Kidney epithelial cell (primary cell): ENCODE data around the gene NPHP3. TPM values are rescaled to one million over a fixed set of nuclear protein-coding genes. Genes with fewer than 3 reads are reported as not detected.
"Not testable (repeated sequence)": the region's sequence is repeated elsewhere in the genome, so short reads cannot be mapped to it uniquely, and the experiment has no call there.

Source experiments
- DNase-seq: peaks from one replicate; pipeline ENCODE4 v3.0.0-alpha.2; 2010; ENCODE audit warnings: low read depth
- H3K27me3 ChIP-seq: 2 replicates; pipeline ENCODE4 v1.6.0; 2011; ENCODE audit warnings: low read length; ENCODE audit not compliant: control insufficient read depth, insufficient read depth
- H3K36me3 ChIP-seq: 2 replicates; pipeline ENCODE4 v1.5.1; 2011; ENCODE audit warnings: low read length; ENCODE audit not compliant: control insufficient read depth, insufficient read depth
- H3K4me3 ChIP-seq: 2 replicates; pipeline ENCODE4 v1.5.1; 2011; ENCODE audit warnings: low read depth, mild to moderate bottlenecking, control low read depth, low read length
- total RNA-seq: library from RNA; depleted of rRNA; stranded (reverse); fragments of >200 nt; gene quantifications from 2 replicates; pipeline ENCODE4 v1.2.3, GENCODE V29; 2015
- TF ChIP-seq, protein P1 (sequence below): IDR thresholded peaks from 2 replicates; pipeline ENCODE4 v1.5.1; 2011; ENCODE audit warnings: mild to moderate bottlenecking, moderate library complexity, low read length, control low read depth, inconsistent platforms; ENCODE audit not compliant: insufficient read depth, poor library complexity, severe bottlenecking

The NPHP3 gene
- total RNA-seq, 1 donor from 2014 or later, result 23.3 TPM

DNA sequence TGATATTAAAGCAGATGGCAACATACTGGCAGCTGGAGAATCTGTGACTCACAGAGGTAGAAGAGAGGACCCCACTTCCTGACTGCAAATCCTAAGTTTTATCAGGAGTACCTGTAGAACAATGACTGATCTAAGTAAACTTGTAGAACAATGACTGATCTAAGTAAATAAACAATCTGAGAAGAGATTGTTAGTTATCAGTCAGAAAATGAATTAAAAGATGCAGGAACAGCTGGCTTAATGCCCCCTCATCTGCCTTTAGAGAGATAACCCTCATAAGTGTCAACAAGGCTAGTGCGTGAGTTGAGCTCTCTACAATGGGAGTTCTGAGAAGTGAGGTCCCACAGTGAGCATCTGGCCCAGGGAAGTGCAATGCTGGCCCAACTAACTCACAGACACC, 77.2 kb downstream of the NPHP3 start:
- TF ChIP-seq, protein P1, sequence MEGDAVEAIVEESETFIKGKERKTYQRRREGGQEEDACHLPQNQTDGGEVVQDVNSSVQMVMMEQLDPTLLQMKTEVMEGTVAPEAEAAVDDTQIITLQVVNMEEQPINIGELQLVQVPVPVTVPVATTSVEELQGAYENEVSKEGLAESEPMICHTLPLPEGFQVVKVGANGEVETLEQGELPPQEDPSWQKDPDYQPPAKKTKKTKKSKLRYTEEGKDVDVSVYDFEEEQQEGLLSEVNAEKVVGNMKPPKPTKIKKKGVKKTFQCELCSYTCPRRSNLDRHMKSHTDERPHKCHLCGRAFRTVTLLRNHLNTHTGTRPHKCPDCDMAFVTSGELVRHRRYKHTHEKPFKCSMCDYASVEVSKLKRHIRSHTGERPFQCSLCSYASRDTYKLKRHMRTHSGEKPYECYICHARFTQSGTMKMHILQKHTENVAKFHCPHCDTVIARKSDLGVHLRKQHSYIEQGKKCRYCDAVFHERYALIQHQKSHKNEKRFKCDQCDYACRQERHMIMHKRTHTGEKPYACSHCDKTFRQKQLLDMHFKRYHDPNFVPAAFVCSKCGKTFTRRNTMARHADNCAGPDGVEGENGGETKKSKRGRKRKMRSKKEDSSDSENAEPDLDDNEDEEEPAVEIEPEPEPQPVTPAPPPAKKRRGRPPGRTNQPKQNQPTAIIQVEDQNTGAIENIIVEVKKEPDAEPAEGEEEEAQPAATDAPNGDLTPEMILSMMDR, result no peak

DNA sequence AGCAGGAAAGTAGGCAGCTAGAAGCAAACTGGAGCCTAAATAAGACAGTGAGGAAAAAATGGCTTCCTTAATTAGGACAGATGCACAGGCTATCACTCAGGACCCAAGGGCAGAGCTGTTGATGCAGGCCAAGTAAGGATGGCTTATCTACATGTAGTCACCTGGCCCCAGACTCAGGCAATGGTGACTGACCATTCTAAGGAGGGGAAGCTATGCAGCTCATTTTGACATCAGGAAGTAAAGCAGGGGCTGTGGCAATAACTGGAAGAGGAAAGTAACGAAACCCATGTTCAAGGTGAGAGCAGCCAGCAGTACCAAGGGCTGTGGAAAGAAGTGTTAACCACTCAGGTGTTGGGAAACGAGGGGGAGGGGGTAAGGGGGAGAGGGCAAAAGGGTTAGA, 78.8 kb downstream of the NPHP3 start:
- H3K4me3 ChIP-seq, result no peak overlapping the region
- H3K27me3 ChIP-seq, result no peaks in the 10 kb centered on the region
- DNase-seq, result no peak
- TF ChIP-seq, protein P1, result no peak
- no peaks in the 10 kb centered on the region for H3K36me3 ChIP-seq

More for the DNA sequence above, 77.2 kb downstream of the NPHP3 start:
- no peak for DNase-seq
- Histone ChIP-seq H3K4me3 (no peak overlapping the region), H3K27me3 (no peaks in the 10 kb centered on the region), H3K36me3 (no peaks in the 10 kb centered on the region)

DNA sequence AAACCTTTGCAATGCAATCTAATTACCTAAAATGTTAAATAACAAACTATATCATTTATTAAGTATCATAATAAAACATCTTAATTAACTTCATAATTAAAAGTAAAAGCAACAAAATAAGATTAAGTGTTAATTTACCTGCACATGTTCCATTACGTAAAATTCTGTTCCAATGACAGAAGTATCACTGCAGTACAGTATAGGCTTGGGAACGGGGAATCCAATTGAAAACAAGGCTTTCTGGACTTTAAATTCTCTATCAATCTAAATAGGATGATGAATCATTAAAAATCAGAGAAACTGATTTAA, 79.7 kb downstream of the NPHP3 start:
- TF ChIP-seq, protein P1, result no peak

DNA sequence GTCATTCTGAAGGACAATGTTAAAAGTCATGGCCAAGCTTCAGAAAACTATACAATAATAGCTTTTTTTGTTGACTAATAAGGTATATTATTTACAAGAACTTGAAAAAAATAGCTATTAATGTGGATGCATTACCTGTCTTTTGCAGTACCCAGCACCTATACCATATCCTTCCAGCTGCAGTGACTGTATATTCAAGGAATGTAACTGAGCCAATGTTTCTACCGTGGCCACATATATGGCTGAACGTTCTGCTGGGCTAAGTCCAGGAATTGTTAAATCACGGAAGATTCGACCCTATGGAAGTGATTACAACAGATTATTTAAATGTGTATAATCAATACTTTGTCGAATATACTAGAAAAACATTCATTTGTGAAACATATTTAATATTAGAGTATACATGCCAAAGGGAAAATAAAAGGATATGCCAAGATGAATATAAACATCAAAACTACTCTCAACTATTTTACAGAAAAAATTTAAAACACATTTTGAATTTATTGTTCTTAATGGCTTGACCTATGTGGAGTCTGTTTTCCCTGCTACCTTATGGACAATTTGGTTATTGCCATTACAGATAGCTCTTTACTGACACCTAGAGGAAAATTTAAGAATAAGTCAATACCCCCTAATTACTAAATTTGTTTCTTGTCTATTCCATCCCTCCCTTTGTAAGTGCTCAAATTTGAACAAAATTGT, 80.2 kb downstream of the NPHP3 start:
- Histone ChIP-seq H3K4me3 (no peak overlapping the region), H3K27me3 (no peaks in the 10 kb centered on the region), H3K36me3 (no peaks in the 10 kb centered on the region)
- TF ChIP-seq, protein P1, result peak; percentile 49
- DNase-seq, result no peak

More for the DNA sequence above, 79.7 kb downstream of the NPHP3 start:
- no peaks in the 10 kb centered on the region for H3K36me3 ChIP-seq
- H3K4me3 ChIP-seq, result no peak overlapping the region
- H3K27me3 ChIP-seq, result no peaks in the 10 kb centered on the region
- DNase-seq, result no peak

DNA sequence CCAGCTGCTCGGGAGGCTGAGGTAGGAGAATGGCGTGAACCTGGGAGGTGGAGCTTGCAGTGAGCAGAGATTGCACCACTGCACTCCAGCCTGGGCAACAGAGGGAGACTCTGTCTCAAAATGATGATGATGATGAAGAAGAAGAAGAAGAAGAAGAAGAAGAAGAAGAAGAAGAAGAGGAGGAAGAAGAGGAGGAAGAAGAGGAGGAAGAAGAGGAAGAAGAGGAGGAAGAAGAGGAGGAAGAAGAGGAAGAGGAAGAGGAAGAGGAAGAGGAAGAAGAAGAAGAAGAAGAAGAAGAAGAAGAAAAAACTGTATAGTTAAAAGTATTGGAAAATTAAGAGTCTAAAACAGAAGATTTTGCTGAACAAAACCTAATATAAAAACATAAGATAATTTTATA, 80.8 kb downstream of the NPHP3 start:
- H3K27me3 ChIP-seq, DNase-seq, H3K36me3 ChIP-seq, H3K4me3 ChIP-seq: not testable (repeated sequence)

DNA sequence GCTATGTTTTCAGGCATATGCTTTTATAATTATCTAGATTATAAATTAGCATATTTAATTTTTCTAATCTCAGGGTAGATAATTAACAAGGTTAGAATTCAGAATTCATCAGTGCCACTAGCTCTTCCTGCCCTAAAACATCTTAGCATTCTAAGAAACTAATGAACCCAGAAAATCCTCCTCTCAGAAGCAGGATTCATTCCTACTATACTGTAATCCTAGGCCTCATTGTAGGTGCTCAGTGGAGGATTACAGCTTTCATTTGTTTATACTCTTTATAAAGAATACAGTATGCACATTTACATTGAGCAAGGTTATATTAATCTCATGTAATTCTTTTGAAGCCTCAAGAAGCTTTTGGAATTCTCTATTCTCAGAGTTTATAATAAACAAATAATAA, 83.5 kb downstream of the NPHP3 start:
- DNase-seq, result no peak
- Histone ChIP-seq H3K27me3 (no peaks in the 10 kb centered on the region), H3K4me3 (no peak overlapping the region), H3K36me3 (no peaks in the 10 kb centered on the region)
- TF ChIP-seq, protein P1, result no peak
